H1 (cell line): ENCODE data around the gene SGSH. TPM values are rescaled to one million over a fixed set of nuclear protein-coding genes. Genes with fewer than 3 reads are reported as not detected.

Source experiments
- CHD1 ChIP-seq: IDR thresholded peaks from 2 replicates; pipeline ENCODE4 v1.6.1; 2012; ENCODE audit warnings: low read depth, low read length, improper control_type of control experiment
- EZH2 ChIP-seq: fragments of 200-600 bp; sonication (generic); IDR thresholded peaks from 2 replicates; pipeline ENCODE4 v1.7.1; 2012; ENCODE audit warnings: low read depth, mild to moderate bottlenecking, moderate library complexity, low read length, inconsistent platforms; ENCODE audit not compliant: severe bottlenecking
- FOSL1 ChIP-seq: IDR thresholded peaks from 2 replicates; pipeline ENCODE4 v1.6.1; 2011; ENCODE audit warnings: mild to moderate bottlenecking, low read depth, low read length, moderate library complexity; ENCODE audit not compliant: insufficient read depth
- KDM4A ChIP-seq: IDR thresholded peaks from one replicate; pipeline ENCODE4 v1.7.1; 2012; ENCODE audit warnings: low read depth, mild to moderate bottlenecking, moderate library complexity, low read length, inconsistent platforms; ENCODE audit not compliant: severe bottlenecking
- MAFK ChIP-seq: IDR thresholded peaks from 2 replicates; pipeline ENCODE4 v1.6.1; 2012; ENCODE audit warnings: low read depth, mild to moderate bottlenecking, improper control_type of control experiment, low read length
- PHF8 ChIP-seq: fragments of 200-600 bp; sonication (generic); conservative IDR thresholded peaks from 2 replicates; pipeline ENCODE4 v1.7.1; 2012; ENCODE audit warnings: low read depth, mild to moderate bottlenecking, inconsistent platforms, low read length, moderate library complexity
- POLR2A ChIP-seq, 2 experiments: IDR thresholded peaks; 1 replicate in 1 of 2; 2 replicates in 1 of 2; pipeline ENCODE4 v1.6.1; 2011; ENCODE audit warnings: low read depth in 2 of 2, low read length in 2 of 2, mild to moderate bottlenecking in 2 of 2; ENCODE audit errors: control extremely low read depth in 1 of 2
- POLR2AphosphoS5 ChIP-seq: IDR thresholded peaks from 2 replicates; pipeline ENCODE4 v1.6.1; 2011; ENCODE audit warnings: low read depth, low read length
- RBBP5 ChIP-seq: IDR thresholded peaks from 2 replicates; pipeline ENCODE4 v1.7.1; 2012; ENCODE audit warnings: low read depth, mild to moderate bottlenecking, inconsistent platforms, low read length, moderate library complexity, borderline replicate concordance
- SAP30 ChIP-seq: fragments of 300-600 bp; sonication (generic); IDR thresholded peaks from 2 replicates; pipeline ENCODE4 v1.7.1; 2012; ENCODE audit warnings: low read length, moderate library complexity, mild to moderate bottlenecking, inconsistent platforms; ENCODE audit not compliant: insufficient read depth, insufficient replicate concordance
- TAF1 ChIP-seq: IDR thresholded peaks from 2 replicates; pipeline ENCODE4 v1.6.1; 2011; ENCODE audit warnings: mild to moderate bottlenecking, low read depth, low read length
- TBP ChIP-seq: IDR thresholded peaks from 2 replicates; pipeline ENCODE4 v1.6.1; 2011; ENCODE audit warnings: low read depth, low read length, improper control_type of control experiment
- YY1 ChIP-seq: IDR thresholded peaks from 2 replicates; pipeline ENCODE4 v1.6.1; 2011; ENCODE audit warnings: low read depth, mild to moderate bottlenecking, low read length
- polyA plus RNA-seq, 7 experiments: library from polyadenylated mRNA; depleted of rRNA in 3 of 7; stranded (reverse) in 5 of 7; unstranded in 2 of 7; fragments of >200 nt in 5 of 7; fragments of 200-250 nt in 2 of 7; gene quantifications; 1 replicate in 5 of 7; 2 replicates in 1 of 7; 4 replicates in 1 of 7; pipeline versions ENCODE4 v1.2.1 to v1.2.3, GENCODE V29; 2011 to 2013; ENCODE audit warnings: missing spikeins in 2 of 7, mixed read lengths in 2 of 7
- total RNA-seq: library from RNA; stranded (reverse); fragmentation: NEBNext Ultra II Directional; extraction: Animal tissue kit (Norgen Biotek cat#: 25700); gene quantifications from 2 replicates; pipeline ENCODE4 v1.2.1, GENCODE V29; 2021
- TF ChIP-seq, protein P1 (sequence below): IDR thresholded peaks from 2 replicates; pipeline ENCODE4 v1.6.1; 2011; ENCODE audit warnings: low read length, improper control_type of control experiment

The SGSH gene
- total and polyA plus RNA-seq, 2 of the 8 experiments (the other 6 are each of a cell fraction or from before 2014, with no cell fraction given): 18.0 to 19.6 TPM

DNA sequence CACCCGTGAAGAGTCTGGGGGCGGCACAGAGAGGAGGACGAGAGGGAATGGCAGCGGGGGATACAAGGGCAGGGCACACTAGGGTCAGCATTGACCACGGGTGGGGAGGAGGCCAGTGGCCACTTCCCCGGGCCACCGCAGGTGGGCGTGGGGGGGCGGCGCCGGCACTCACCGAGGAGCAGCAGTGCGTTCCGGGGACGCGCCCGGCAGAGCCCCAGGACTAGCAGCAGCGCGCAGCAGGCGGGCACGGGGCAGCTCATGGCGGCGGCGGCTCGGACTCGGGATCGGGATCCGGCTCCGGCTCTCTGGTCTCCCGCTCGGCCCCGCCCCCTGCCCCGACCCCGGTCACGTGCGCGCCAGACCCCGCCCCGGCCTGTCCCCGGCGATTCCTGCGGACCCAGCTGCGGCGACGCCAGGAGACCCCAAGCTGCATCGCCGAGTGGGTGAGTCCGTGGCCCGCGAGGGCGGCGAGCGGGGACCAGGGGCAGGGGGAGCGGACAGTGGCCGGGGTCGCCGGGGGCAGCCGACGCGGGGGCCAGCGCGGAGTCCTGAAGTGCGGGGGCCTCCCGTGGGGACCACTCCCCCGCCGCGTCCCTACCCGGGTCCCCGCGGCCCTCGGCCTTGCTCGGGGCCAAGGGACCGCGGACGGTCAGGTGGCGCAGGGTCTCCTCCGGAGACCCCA, at the start of gene SGSH, which contains the start of gene SLC26A11 (continued):
- TF ChIP-seq TBP (no peak), POLR2AphosphoS5 (peak; percentile 62; the same call in 1 of the 2 replicates), MAFK (no peak), CHD1 (no peak), YY1 (peak; percentile 78), SAP30 (no peak), PHF8 (peak; percentile 60; the same call in 1 of the 2 replicates), TAF1 (0 out of 2 replicates have a peak, but pooled peaks have one; percentile 43), POLR2A (IDR thresholded peaks at IDR 0.05; ENCODE audit: control extremely low read depth in 1 of 2, low read depth in 2 of 2, low read length in 2 of 2) (peak in 1 of 2 experiments; percentile 23; a peak in 1 of 3 replicates), KDM4A (peak; percentile 97), RBBP5 (peak; percentile 52; the same call in 1 of the 2 replicates), FOSL1 (no peak), EZH2 (no peak)
- TF ChIP-seq, protein P1, sequence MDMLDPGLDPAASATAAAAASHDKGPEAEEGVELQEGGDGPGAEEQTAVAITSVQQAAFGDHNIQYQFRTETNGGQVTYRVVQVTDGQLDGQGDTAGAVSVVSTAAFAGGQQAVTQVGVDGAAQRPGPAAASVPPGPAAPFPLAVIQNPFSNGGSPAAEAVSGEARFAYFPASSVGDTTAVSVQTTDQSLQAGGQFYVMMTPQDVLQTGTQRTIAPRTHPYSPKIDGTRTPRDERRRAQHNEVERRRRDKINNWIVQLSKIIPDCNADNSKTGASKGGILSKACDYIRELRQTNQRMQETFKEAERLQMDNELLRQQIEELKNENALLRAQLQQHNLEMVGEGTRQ: peak; percentile 75
